ENCODE measurements around the gene MSANTD1. TPM values are rescaled to one million over a fixed set of nuclear protein-coding genes. Genes with fewer than 3 reads are reported as not detected.

MSANTD1 gene
- total and polyA plus RNA-seq, 10 of the 15 experiments (the other 5 are each of a cell fraction or from before 2014, with no cell fraction given): 0.07 to 0.87 (median 0.22) TPM; not detected in 2

- ATAC-seq: no peak
- in situ Hi-C loops (cut with MboI): no loop called here
These were observed 13.5 kb downstream of the MSANTD1 start for GRCh38 chr4:3262208-3263052.

DNA sequence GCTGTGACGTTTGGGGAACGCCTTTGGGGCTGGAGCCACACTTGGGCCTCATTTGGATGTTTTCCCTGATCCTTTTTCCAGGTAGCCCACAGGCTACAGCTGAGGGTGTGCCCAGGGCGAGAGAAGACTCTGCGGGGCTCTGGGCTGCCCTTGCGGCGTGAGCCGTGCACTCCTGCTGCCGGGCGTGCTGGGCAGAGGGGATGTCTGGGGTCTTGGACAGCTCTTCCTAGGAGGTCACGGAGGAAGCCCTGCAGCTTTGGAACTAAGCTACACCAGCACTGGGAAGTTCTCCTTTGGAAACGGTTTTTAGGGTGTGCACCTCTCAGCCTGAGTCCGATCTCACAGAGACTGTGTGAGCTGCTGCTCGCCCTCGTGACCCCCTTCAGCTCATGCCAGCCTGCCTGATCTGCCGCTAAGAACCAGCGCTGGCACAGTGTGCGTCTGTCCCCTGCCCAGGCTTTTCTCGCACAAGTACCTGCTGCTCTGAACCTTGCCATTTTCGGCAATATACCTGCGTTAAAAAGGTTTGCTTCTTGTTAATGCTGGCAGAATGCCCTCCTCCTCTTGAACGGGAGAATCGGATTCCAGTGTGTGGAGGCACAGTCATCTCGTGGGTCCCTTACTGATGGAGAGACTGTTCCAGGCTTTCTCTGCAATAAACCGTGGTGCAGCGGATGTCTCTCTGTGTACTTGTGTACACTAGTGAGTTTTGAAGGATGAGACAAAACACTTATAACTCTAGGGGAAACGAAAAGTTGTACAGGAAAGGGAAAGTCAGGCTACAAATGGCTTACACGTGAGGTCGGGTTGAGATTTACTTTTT is 14.3 kb downstream of the MSANTD1 start:
- Histone ChIP-seq H3K27me3 (replicated peaks in 1 of 2; ENCODE audit: control insufficient read depth in 2 of 2, insufficient read depth in 2 of 2, low read length in 1 of 2) (no peaks in the 10 kb centered on the region; a peak in 1 of 4 replicates), H3K4me3 (no peak overlapping the region), H3K79me2 (ENCODE audit: control insufficient read depth, insufficient read depth, low read length) (no peaks in the 10 kb centered on the region), H3K4me2 (ENCODE audit: control insufficient read depth, insufficient read depth) (no peak overlapping the region), H3K36me3 (ENCODE audit: control insufficient read depth in 2 of 2, insufficient read depth in 2 of 2, low read length in 1 of 2) (no peaks in the 10 kb centered on the region), H4K20me1 (ENCODE audit: control insufficient read depth, insufficient read depth) (no peaks in the 10 kb centered on the region), H3K9me3 (replicated peaks; ENCODE audit: control insufficient read depth, insufficient read depth, low read length) (no peaks in the 10 kb centered on the region), H3K9ac (ENCODE audit: control insufficient read depth, insufficient read depth, low read length) (no peak overlapping the region), H3K4me1 (ENCODE audit: control insufficient read depth, insufficient read depth, low read length) (no peaks in the 10 kb centered on the region), H3K27ac (ENCODE audit: control insufficient read depth, insufficient read depth) (no peak overlapping the region), H2AFZ (ENCODE audit: control insufficient read depth, low read depth, low read length) (no peak overlapping the region)
- DNase-seq (ENCODE audit: low read depth, low spot score) (no peak), FAIRE-seq (no peak), ATAC-seq (no peak)
- intact Hi-C loops (cut with micrococcal nuclease; ENCODE audit: unreplicated experiment) (no loop called here), in situ Hi-C loops (cut with MboI) (no loop called here)
- ChIA-PET POLR2A (no interaction called here), CTCF (no interaction called here), SMC1A (ENCODE audit: uncharacterized antibody, unreplicated experiment) (no interaction called here), RAD21 (ENCODE audit: unreplicated experiment) (no interaction called here)
- no TSS peak for BruUV-seq (replicated peaks)
- 62% methylated on average over 27 of the region's 28 CpGs for WGBS (ENCODE audit: insufficient coverage, insufficient replicate concordance, low lambda C conversion rate, missing lambda C conversion rate)
- no peak for TF ChIP-seq NR2C2 (IDR thresholded peaks at IDR 0.05; ENCODE audit: borderline replicate concordance, control insufficient read depth, insufficient read length, low read depth)
- TF ChIP-seq, protein P1, sequence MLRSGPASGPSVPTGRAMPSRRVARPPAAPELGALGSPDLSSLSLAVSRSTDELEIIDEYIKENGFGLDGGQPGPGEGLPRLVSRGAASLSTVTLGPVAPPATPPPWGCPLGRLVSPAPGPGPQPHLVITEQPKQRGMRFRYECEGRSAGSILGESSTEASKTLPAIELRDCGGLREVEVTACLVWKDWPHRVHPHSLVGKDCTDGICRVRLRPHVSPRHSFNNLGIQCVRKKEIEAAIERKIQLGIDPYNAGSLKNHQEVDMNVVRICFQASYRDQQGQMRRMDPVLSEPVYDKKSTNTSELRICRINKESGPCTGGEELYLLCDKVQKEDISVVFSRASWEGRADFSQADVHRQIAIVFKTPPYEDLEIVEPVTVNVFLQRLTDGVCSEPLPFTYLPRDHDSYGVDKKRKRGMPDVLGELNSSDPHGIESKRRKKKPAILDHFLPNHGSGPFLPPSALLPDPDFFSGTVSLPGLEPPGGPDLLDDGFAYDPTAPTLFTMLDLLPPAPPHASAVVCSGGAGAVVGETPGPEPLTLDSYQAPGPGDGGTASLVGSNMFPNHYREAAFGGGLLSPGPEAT (IDR thresholded peaks at IDR 0.05; ENCODE audit: low read depth): no peak
- TF ChIP-seq, protein P2, sequence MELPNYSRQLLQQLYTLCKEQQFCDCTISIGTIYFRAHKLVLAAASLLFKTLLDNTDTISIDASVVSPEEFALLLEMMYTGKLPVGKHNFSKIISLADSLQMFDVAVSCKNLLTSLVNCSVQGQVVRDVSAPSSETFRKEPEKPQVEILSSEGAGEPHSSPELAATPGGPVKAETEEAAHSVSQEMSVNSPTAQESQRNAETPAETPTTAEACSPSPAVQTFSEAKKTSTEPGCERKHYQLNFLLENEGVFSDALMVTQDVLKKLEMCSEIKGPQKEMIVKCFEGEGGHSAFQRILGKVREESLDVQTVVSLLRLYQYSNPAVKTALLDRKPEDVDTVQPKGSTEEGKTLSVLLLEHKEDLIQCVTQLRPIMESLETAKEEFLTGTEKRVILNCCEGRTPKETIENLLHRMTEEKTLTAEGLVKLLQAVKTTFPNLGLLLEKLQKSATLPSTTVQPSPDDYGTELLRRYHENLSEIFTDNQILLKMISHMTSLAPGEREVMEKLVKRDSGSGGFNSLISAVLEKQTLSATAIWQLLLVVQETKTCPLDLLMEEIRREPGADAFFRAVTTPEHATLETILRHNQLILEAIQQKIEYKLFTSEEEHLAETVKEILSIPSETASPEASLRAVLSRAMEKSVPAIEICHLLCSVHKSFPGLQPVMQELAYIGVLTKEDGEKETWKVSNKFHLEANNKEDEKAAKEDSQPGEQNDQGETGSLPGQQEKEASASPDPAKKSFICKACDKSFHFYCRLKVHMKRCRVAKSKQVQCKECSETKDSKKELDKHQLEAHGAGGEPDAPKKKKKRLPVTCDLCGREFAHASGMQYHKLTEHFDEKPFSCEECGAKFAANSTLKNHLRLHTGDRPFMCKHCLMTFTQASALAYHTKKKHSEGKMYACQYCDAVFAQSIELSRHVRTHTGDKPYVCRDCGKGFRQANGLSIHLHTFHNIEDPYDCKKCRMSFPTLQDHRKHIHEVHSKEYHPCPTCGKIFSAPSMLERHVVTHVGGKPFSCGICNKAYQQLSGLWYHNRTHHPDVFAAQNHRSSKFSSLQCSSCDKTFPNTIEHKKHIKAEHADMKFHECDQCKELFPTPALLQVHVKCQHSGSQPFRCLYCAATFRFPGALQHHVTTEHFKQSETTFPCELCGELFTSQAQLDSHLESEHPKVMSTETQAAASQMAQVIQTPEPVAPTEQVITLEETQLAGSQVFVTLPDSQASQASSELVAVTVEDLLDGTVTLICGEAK (IDR thresholded peaks at IDR 0.05; ENCODE audit: borderline replicate concordance): no peak
- TF ChIP-seq ETV6 (conservative IDR thresholded peaks at IDR 0.05 in 1 of 2, IDR thresholded peaks at IDR 0.05 in 1 of 2; ENCODE audit: borderline replicate concordance in 1 of 2, low read depth in 1 of 2): no peak
- TF ChIP-seq SUPT20H (IDR thresholded peaks at IDR 0.05; ENCODE audit: borderline replicate concordance, control insufficient read depth, low read depth, low read length): no peak
- TF ChIP-seq BACH1 (IDR thresholded peaks at IDR 0.05; ENCODE audit: borderline replicate concordance): no peak

More at GRCh38 chr4:3262208-3263052, 13.5 kb downstream of the MSANTD1 start:
- ChIA-PET POLR2A (no interaction called here), SMC1A (ENCODE audit: uncharacterized antibody, unreplicated experiment) (no interaction called here), RAD21 (ENCODE audit: unreplicated experiment) (no interaction called here), CTCF (no interaction called here)
- Histone ChIP-seq H4K20me1 (ENCODE audit: control insufficient read depth, insufficient read depth) (no peaks in the 10 kb centered on the region), H3K4me2 (ENCODE audit: control insufficient read depth, insufficient read depth) (no peak overlapping the region), H3K4me1 (ENCODE audit: control insufficient read depth, insufficient read depth, low read length) (peaks cover 3% of the 10 kb centered on the region; the same call in 1 of the 2 replicates), H3K9me3 (replicated peaks; ENCODE audit: control insufficient read depth, insufficient read depth, low read length) (no peaks in the 10 kb centered on the region), H3K79me2 (ENCODE audit: control insufficient read depth, insufficient read depth, low read length) (no peaks in the 10 kb centered on the region), H3K27me3 (replicated peaks in 1 of 2; ENCODE audit: control insufficient read depth in 2 of 2, insufficient read depth in 2 of 2, low read length in 1 of 2) (no peaks in the 10 kb centered on the region; a peak in 1 of 4 replicates), H3K4me3 (no peak overlapping the region), H3K9ac (ENCODE audit: control insufficient read depth, insufficient read depth, low read length) (no peak overlapping the region), H2AFZ (ENCODE audit: control insufficient read depth, low read depth, low read length) (no peak overlapping the region), H3K36me3 (ENCODE audit: control insufficient read depth in 2 of 2, insufficient read depth in 2 of 2, low read length in 1 of 2) (no peaks in the 10 kb centered on the region), H3K27ac (ENCODE audit: control insufficient read depth, insufficient read depth) (no peak overlapping the region)
- TF ChIP-seq PAX5 (IDR thresholded peaks at IDR 0.05; ENCODE audit: borderline replicate concordance, low read depth, low read length) (no peak), KLF5 (IDR thresholded peaks at IDR 0.05; ENCODE audit: partially characterized antibody) (no peak), HCFC1 (IDR thresholded peaks at IDR 0.05; ENCODE audit: low read length) (no peak), FOXM1 (IDR thresholded peaks at IDR 0.05; ENCODE audit: low read depth, low read length) (no peak), ZNF622 (IDR thresholded peaks at IDR 0.05) (no peak)
- FAIRE-seq (no peak), DNase-seq (ENCODE audit: low read depth, low spot score) (no peak)
- intact Hi-C loops (cut with micrococcal nuclease; ENCODE audit: unreplicated experiment): no loop called here
- WGBS (ENCODE audit: insufficient coverage, insufficient replicate concordance, low lambda C conversion rate, missing lambda C conversion rate): 68% methylated on average over 23 of the region's 23 CpGs
- no TSS peak for BruUV-seq (replicated peaks)
